Measurements from ENCODE around the gene SERINC5. TPM values are rescaled to one million over a fixed set of nuclear protein-coding genes. Genes with fewer than 3 reads are reported as not detected.

SERINC5 gene
- polyA plus RNA-seq, 1 of the 3 experiments (the other 2 are of a cell fraction), result 4.5 TPM

- Histone ChIP-seq H3K36me3 (replicated peaks in 1 of 2; ENCODE audit: control insufficient read depth in 1 of 2, insufficient read depth in 2 of 2, low read length in 1 of 2) (peaks cover 0 to 6% of the 10 kb centered on the region in 2 experiments), H3K79me2 (ENCODE audit: insufficient read depth) (peaks cover 35% of the 10 kb centered on the region; the same call in 1 of the 2 replicates), H3K9me2 (no peaks in the 10 kb centered on the region), H3K4me2 (peak overlapping the region; percentile 68), H3F3A (replicated peaks; ENCODE audit: insufficient read depth) (peaks cover 11% of the 10 kb centered on the region), H3K4me1 (ENCODE audit: control insufficient read depth in 1 of 2, insufficient read depth in 2 of 2, low read depth in 1 of 2, low read length in 1 of 2) (peaks cover 7 to 13% of the 10 kb centered on the region in 2 experiments; a peak in 3 of 4 replicates), H4K20me1 (ENCODE audit: insufficient read depth) (no peaks in the 10 kb centered on the region), H3K9ac (peak overlapping the region; percentile 33; the same call in 1 of the 2 replicates), H3K27ac (ENCODE audit: low read depth in 2 of 2, low read length in 1 of 2) (peak overlapping the region; percentile 64 to 82), H3K4me3 (ENCODE audit: low read depth in 2 of 2, low read length in 1 of 2) (peak overlapping the region; percentile 15 to 40; a peak in 3 of 4 replicates), H3K9me3 (no peaks in the 10 kb centered on the region), H3K27me3 (ENCODE audit: insufficient read depth) (no peaks in the 10 kb centered on the region), H2AFZ (ENCODE audit: low read depth) (peak overlapping the region; percentile 36; the same call in 1 of the 2 replicates)
- ChIA-PET CTCF (interaction anchor here (0.6 to 1.4 kb wide), 2 partner anchors 15 to 155 kb away, joined by 3 to 5 read pairs; no protein-coding TSS in a partner anchor), POLR2A (interaction anchor here (0.5 to 1.2 kb wide), 2 partner anchors 42 to 162 kb away, joined by 3 to 4 read pairs; no protein-coding TSS in a partner anchor)
- TF ChIP-seq ZBTB33 (IDR thresholded peaks at IDR 0.05; ENCODE audit: borderline replicate concordance, low read depth) (no peak), TCF12 (IDR thresholded peaks at IDR 0.05) (peak; percentile 29; the same call in 1 of the 2 replicates), POLR2AphosphoS5 (IDR thresholded peaks at IDR 0.05; ENCODE audit: low read depth, low read length) (no peak), JUND (IDR thresholded peaks at IDR 0.05) (peak; percentile 54; the same call in 1 of the 2 replicates), EP300 (IDR thresholded peaks at IDR 0.05; ENCODE audit: borderline replicate concordance in 1 of 2, low read depth in 1 of 2, low read length in 1 of 2) (peak in 1 of 2 experiments; percentile 5; a peak in 1 of 4 replicates), FOSL2 (IDR thresholded peaks at IDR 0.05; ENCODE audit: borderline replicate concordance, low read depth) (peak; percentile 63; the same call in 1 of the 2 replicates), PBX3 (IDR thresholded peaks at IDR 0.05) (peak; percentile 89), TEAD4 (IDR thresholded peaks at IDR 0.05; ENCODE audit: borderline replicate concordance, insufficient read depth) (no peak), NFIC (IDR thresholded peaks at IDR 0.05; ENCODE audit: borderline replicate concordance) (peak; percentile 27; the same call in 1 of the 2 replicates), FOXM1 (IDR thresholded peaks at IDR 0.05; ENCODE audit: low read depth) (no peak), EZH2phosphoT487 (IDR thresholded peaks at IDR 0.05; ENCODE audit: borderline replicate concordance, low read depth) (no peak), MXI1 (IDR thresholded peaks at IDR 0.05; ENCODE audit: low read depth, low read length) (no peak), GABPA (IDR thresholded peaks at IDR 0.05; ENCODE audit: low read depth) (no peak), REST (IDR thresholded peaks at IDR 0.05; ENCODE audit: low read depth, low read length) (no peak), RAD21 (IDR thresholded peaks at IDR 0.05; ENCODE audit: low read length) (no peak), GATA2 (CRISPR knock-in tag; IDR thresholded peaks at IDR 0.05) (0 out of 2 replicates have a peak, but pooled peaks have one; percentile 12)
- TF ChIP-seq, protein P1, sequence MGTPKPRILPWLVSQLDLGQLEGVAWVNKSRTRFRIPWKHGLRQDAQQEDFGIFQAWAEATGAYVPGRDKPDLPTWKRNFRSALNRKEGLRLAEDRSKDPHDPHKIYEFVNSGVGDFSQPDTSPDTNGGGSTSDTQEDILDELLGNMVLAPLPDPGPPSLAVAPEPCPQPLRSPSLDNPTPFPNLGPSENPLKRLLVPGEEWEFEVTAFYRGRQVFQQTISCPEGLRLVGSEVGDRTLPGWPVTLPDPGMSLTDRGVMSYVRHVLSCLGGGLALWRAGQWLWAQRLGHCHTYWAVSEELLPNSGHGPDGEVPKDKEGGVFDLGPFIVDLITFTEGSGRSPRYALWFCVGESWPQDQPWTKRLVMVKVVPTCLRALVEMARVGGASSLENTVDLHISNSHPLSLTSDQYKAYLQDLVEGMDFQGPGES (IDR thresholded peaks at IDR 0.05; ENCODE audit: low read depth, low read length), result no peak
- DNase-seq, result peak; percentile 48
- 15% methylated on average over 6 of the region's 6 CpGs for WGBS (ENCODE audit: low lambda C conversion rate)
Observed at GRCh38 chr5:80246995-80247729, 8.7 kb downstream of the SERINC5 start.
